Esophagus (tissue), 2 donors: Measurements from ENCODE around the gene PFN1. TPM values are rescaled to one million over a fixed set of nuclear protein-coding genes. Genes with fewer than 3 reads are reported as not detected.

Source experiments
- H3K27ac ChIP-seq, 2 donors: one replicate each; pipeline ENCODE4 v1.5.1; 2013; ENCODE audit warnings: low read depth in 2 of 2, mild to moderate bottlenecking in 2 of 2, inconsistent platforms in 1 of 2, low read length in 1 of 2, moderate library complexity in 1 of 2
- H3K27me3 ChIP-seq, 2 donors: one replicate each; pipeline ENCODE4 v1.6.1; 2013; ENCODE audit warnings: low read length in 2 of 2, control low read depth in 1 of 2, mild to moderate bottlenecking in 1 of 2; ENCODE audit not compliant: insufficient read depth in 2 of 2, control insufficient read depth in 1 of 2
- H3K36me3 ChIP-seq, 2 donors: one replicate each; pipeline ENCODE4 v1.6.1; 2013; ENCODE audit warnings: low read length in 1 of 2; ENCODE audit not compliant: control insufficient read depth in 2 of 2, insufficient read depth in 2 of 2
- H3K4me1 ChIP-seq, 2 donors: one replicate each; pipeline ENCODE4 v1.6.1; 2013; ENCODE audit warnings: low read length in 1 of 2; ENCODE audit not compliant: control insufficient read depth in 2 of 2, insufficient read depth in 2 of 2
- H3K4me3 ChIP-seq, 2 donors: one replicate each; pipeline ENCODE4 v1.5.1; 2013; ENCODE audit warnings: low read length in 2 of 2, mild to moderate bottlenecking in 2 of 2, low read depth in 1 of 2, moderate library complexity in 1 of 2
- H3K9me3 ChIP-seq, 2 donors: one replicate each; pipeline ENCODE4 v1.6.1; 2013; ENCODE audit warnings: mild to moderate bottlenecking in 2 of 2, low read depth in 1 of 2, low read length in 1 of 2, moderate library complexity in 1 of 2; ENCODE audit not compliant: control insufficient read depth in 2 of 2, insufficient read depth in 1 of 2
- WGBS, 2 donors: extraction: QIAGEN DNeasy Blood & Tissue Kit; methylation state at CpG; one replicate each; pipeline ENCODE4 v1.1.7; 2013; 5-methylcytosine and 5-hydroxymethylcytosine counted together
- polyA plus RNA-seq, 2 donors: library from polyadenylated mRNA; stranded (reverse); fragments of 200-250 nt; gene quantifications; one replicate each; pipeline ENCODE4 v1.2.3, GENCODE V29; 2013
- donor health status: healthy with polysubstance abuse.
- donor health status: Bipolar disorder and iron deficiency.

PFN1 gene
- polyA plus RNA-seq, 2 donors, result 371 to 761 TPM

DNA sequence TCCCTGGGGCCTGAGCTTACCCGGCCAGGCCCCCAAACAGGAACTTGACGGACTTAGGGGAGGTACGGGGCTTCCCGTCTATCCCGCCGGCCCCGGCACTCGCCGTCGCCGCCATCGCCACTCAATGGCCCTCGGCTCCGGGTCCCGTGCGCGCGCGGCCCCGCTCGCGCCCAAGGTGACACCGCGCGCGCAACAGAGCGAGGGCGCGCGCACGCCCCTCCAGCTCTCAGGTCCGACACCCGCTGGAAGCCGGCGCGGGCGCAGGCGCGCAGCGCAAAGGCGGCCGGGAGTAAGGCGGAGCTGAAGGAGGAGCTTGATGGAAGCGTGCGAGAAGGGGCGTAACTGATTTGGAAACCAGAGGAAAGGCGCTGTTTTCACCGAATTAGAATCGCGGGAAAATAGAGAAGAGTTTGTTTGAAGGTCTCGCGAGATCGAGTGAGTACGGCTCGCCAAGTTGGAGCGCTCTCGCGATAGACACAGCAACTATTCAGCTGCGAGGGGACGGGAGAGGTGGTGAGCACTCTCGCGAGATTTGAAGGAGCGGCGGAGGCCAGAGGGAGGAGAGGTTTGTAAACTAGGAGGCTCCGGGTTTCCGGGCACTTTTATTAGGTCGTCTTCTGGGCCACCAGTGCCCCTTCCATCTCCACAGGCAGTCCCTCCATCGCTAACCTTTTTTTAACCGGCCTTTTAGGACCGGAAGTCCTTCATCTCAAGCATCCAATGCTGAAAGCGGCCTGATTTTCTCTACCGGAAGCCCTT is 8.4 kb downstream of the PFN1 start, which contains the start of the genes RNF167 and SLC25A11:
Gene RNF167 (plus strand): TSS at position 473 of the 759 bp plus-strand sequence. CDS start 642 bp downstream, outside the sequence.
Gene SLC25A11 (minus strand): TSS at position 251 of the 759 bp plus-strand sequence. CDS start 136 bp downstream, at position 115.
- Histone ChIP-seq H3K27me3 (no peaks in the 10 kb centered on the region), H3K27ac (peak within 1 kb of the TSS; percentile 90 to 99), H3K9me3 (no peaks in the 10 kb centered on the region), H3K4me3 (peak within 1 kb of the TSS; percentile 76 to 83), H3K4me1 (peaks cover 6 to 9% of the 10 kb centered on the region in 2 donors), H3K36me3 (peaks cover 5 to 39% of the 10 kb centered on the region in 2 donors)
- 0% methylated on average over 69 to 72 of the region's 72 CpGs for WGBS, 2 donors

DNA sequence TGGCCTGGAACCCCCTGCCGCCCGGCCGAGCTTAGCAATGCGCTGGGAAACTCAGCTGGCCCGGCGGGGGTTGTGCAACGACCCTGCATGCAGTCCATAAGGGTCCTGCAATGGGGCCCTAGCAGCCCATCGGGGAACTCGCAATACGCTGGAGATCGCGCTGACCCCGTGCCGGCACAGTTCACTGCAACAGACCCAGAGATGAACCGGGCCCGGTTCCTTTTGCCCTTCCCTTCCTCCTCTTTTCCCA is 8.9 kb downstream of the PFN1 start:
- Histone ChIP-seq H3K27me3 (no peaks in the 10 kb centered on the region), H3K9me3 (no peaks in the 10 kb centered on the region), H3K36me3 (peaks cover 5 to 34% of the 10 kb centered on the region in 2 donors), H3K27ac (peak overlapping the region; percentile 90 to 99), H3K4me3 (peak overlapping the region; percentile 76 to 83), H3K4me1 (peaks cover 6 to 7% of the 10 kb centered on the region in 2 donors)
- WGBS, 2 donors, result 0% methylated on average over 16 of the region's 16 CpGs

DNA sequence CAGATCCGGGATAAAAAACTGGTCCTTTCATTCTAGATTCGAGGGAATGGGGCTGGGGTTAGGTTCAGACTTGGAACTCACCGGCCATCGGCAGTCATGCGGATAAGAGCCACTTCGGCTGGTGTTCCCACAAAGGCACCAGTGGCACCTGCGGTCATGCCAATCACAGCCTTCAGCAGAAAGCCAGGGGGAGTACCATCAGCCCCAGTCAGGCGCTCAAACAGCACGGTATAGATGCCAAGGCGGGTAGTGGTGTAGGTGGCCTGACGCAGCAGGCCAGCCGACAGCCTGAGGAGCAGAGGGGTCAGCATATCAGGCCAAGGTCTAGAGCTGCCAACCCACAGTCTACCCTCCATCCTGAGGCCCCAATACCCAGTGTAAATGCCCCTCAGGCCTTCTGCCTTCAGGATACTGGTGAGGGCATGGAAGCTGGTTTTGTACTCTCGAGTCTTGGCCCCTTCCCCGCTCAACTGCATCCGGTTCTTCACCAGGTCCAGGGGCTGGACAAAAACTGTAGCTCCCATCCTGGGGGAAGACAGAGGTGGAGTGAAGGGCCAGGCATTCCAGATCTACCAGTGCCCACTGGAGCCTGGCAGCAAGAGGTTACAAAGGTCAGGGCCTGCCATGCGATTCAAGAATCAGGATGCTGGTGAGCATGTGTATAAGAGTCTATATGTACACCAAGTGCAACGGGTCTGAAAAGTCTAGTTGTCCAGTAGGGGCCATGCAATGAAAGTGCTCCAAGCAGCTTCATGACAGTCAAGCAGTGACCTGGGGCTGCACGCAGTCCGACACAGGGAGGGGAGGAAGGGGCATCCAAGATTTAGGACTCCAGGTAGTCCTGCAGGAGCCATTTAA is 9.4 kb downstream of the PFN1 start:
- H3K36me3 ChIP-seq, result peaks cover 5 to 33% of the 10 kb centered on the region in 2 donors
- peak overlapping the region; percentile 90 to 99 for H3K27ac ChIP-seq
- WGBS, 2 donors, result 44 to 48% methylated on average over 19 of the region's 19 CpGs
- peak overlapping the region; percentile 76 to 83 for H3K4me3 ChIP-seq
- no peaks in the 10 kb centered on the region for H3K27me3 ChIP-seq
- no peaks in the 10 kb centered on the region for H3K9me3 ChIP-seq
- peaks cover 6% of the 10 kb centered on the region in 2 donors for H3K4me1 ChIP-seq

GRCh38 chr17:4938069-4938491 is 10.2 kb downstream of the PFN1 start:
- peaks cover 6% of the 10 kb centered on the region in 2 donors for H3K4me1 ChIP-seq
- H3K9me3 ChIP-seq, result no peaks in the 10 kb centered on the region
- H3K4me3 ChIP-seq, result no peak overlapping the region
- H3K27me3 ChIP-seq, result no peaks in the 10 kb centered on the region
- WGBS, 2 donors, result 85 to 95% methylated on average over 11 of the region's 11 CpGs
- H3K27ac ChIP-seq, result no peak overlapping the region
- peaks cover 5 to 28% of the 10 kb centered on the region in 2 donors for H3K36me3 ChIP-seq

DNA sequence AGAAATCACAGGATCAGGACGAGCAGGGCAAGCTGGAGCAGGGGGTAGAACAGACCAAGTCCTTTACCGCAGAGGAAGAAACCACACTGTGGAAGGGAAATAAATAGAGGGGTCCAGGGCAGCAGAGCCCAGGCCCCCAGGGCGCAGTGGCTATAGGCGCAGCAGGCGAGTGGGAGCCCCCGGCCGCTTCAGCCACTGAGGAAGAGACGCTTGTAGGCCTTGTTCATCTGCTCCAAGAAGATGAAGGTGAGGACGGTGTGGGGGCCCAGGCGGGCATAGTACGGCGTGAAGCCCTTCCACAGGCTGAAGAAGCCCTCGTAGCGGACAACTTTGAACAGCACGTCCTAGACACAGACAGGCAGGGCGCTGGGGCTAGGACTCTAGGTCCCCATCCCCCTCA is 10.8 kb downstream of the PFN1 start:
- no peak overlapping the region for H3K27ac ChIP-seq
- no peaks in the 10 kb centered on the region for H3K9me3 ChIP-seq
- WGBS, 2 donors, result 95 to 96% methylated on average over 16 of the region's 16 CpGs
- H3K27me3 ChIP-seq, result no peaks in the 10 kb centered on the region
- peaks cover 6% of the 10 kb centered on the region in 2 donors for H3K4me1 ChIP-seq
- no peak overlapping the region for H3K4me3 ChIP-seq
- H3K36me3 ChIP-seq, result peaks cover 4 to 23% of the 10 kb centered on the region in 2 donors

- no peaks in the 10 kb centered on the region for H3K9me3 ChIP-seq
- H3K27ac ChIP-seq, result no peak overlapping the region
- H3K36me3 ChIP-seq, result peaks cover 0 to 21% of the 10 kb centered on the region in 2 donors
- H3K4me3 ChIP-seq, result no peak overlapping the region
- no peaks in the 10 kb centered on the region for H3K27me3 ChIP-seq
- peaks cover 6% of the 10 kb centered on the region in 2 donors for H3K4me1 ChIP-seq
- 86 to 89% methylated on average over 3 of the region's 3 CpGs for WGBS, 2 donors
These were observed 11.9 kb downstream of the PFN1 start for GRCh38 chr17:4936436-4936835.

- Histone ChIP-seq H3K27me3 (no peaks in the 10 kb centered on the region), H3K4me3 (no peak overlapping the region), H3K36me3 (peaks cover 0 to 21% of the 10 kb centered on the region in 2 donors), H3K27ac (no peak overlapping the region), H3K9me3 (no peaks in the 10 kb centered on the region), H3K4me1 (peaks cover 6% of the 10 kb centered on the region in 2 donors)
These were observed 12.7 kb downstream of the PFN1 start for GRCh38 chr17:4935650-4936049.

DNA sequence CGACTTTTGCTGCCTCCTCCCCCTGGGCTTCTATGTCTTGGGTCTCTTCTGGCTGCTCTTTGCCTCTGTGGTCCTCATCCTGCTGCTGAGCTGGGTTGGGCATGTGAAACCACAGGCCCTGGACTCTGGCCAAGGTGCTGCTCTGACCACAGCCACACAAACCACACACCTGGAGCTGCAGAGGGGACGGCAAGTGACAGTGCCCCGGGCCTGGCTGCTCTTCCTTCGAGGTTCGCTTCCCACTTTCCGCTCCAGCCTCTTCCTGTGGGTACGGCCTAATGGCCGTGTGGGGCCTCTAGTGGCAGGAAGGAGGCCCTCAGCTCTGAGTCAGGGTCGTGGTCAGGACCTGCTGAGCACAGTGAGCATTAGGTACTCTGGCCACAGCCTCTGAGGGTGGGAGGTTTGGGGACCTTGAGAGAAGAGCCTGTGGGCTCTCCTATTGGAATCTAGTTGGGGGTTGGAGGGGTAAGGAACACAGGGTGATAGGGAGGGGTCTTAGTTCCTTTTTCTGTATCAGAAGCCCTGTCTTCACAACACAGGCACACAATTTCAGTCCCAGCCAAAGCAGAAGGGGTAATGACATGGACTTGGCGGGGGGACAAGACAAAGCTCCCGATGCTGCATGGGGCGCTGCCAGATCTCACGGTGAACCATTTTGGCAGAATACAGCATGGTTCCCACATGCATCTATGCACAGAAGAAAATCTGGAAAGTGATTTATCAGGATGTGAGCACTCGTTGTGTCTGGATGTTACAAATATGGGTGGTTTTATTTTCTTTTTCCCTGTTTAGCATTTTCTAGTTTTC is 14.0 kb downstream of the PFN1 start:
- Histone ChIP-seq H3K9me3 (no peaks in the 10 kb centered on the region), H3K27me3 (no peaks in the 10 kb centered on the region), H3K4me3 (no peak overlapping the region), H3K4me1 (peaks cover 6% of the 10 kb centered on the region in 2 donors), H3K27ac (no peak overlapping the region), H3K36me3 (peaks cover 0 to 21% of the 10 kb centered on the region in 2 donors)
- 33% methylated on average over 13 to 14 of the region's 14 CpGs for WGBS, 2 donors

DNA sequence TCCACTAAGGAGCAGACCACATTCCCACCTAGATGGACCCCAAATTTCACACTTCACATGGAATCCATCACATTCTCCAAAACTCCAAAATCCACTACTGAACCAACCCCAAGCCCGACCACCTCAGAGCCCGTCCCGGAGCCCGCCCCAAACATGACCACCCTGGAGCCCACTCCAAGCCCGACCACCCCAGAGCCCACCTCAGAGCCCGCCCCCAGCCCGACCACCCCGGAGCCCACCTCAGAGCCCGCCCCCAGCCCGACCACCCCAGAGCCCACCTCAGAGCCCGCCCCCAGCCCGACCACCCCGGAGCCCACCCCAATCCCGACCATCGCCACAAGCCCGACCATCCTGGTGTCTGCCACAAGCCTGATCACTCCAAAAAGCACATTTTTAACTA is 14.7 kb downstream of the PFN1 start:
- no peaks in the 10 kb centered on the region for H3K9me3 ChIP-seq
- no peak overlapping the region for H3K4me3 ChIP-seq
- H3K27ac ChIP-seq, result no peak overlapping the region
- 78 to 81% methylated on average over 10 to 16 of the region's 16 CpGs for WGBS, 2 donors
- peaks cover under 1 to 1% of the 10 kb centered on the region in 2 donors for H3K4me1 ChIP-seq
- no peaks in the 10 kb centered on the region for H3K27me3 ChIP-seq
- H3K36me3 ChIP-seq, result peaks cover 0 to 21% of the 10 kb centered on the region in 2 donors
